NCI-H524 (cell line): ENCODE data around the gene PITX2.

Experiments
- DNase-seq, 2 experiments: peaks; one replicate each; lab custom pipeline; 2025; lab: John Stamatoyannopoulos, UW

Gene PITX2

GRCh38 chr4:110636171-110636679, 13.3 kb upstream of the PITX2 start:
- no peak for DNase-seq

GRCh38 chr4:110635163-110635865, 12.4 kb upstream of the PITX2 start:
- DNase-seq = no peak

GRCh38 chr4:110634350-110635162, 11.7 kb upstream of the PITX2 start:
- no peak for DNase-seq

- no peak for DNase-seq
Measured at GRCh38 chr4:110633358-110634341, 10.8 kb upstream of the PITX2 start.

GRCh38 chr4:110632506-110633357, 9.9 kb upstream of the PITX2 start:
- no peak for DNase-seq

GRCh38 chr4:110631584-110632505, 9.0 kb upstream of the PITX2 start:
- peak; percentile 42 to 60 for DNase-seq

- no peak for DNase-seq
Measured at GRCh38 chr4:110630688-110631402, 8.0 kb upstream of the PITX2 start.

GRCh38 chr4:110629780-110630687, 7.2 kb upstream of the PITX2 start:
- no peak for DNase-seq

- DNase-seq = no peak
Measured at GRCh38 chr4:110629214-110629754, 6.4 kb upstream of the PITX2 start.

- no peak for DNase-seq
Measured at GRCh38 chr4:110628663-110629213, 5.9 kb upstream of the PITX2 start.

- no peak for DNase-seq
Measured at GRCh38 chr4:110627977-110628662, 5.2 kb upstream of the PITX2 start.

- DNase-seq = no peak
Measured at GRCh38 chr4:110626532-110627153, 3.8 kb upstream of the PITX2 start.

GRCh38 chr4:110625576-110626257, 2.8 kb upstream of the PITX2 start:
- no peak for DNase-seq

- no peak for DNase-seq
Measured at GRCh38 chr4:110624904-110625494, 2.1 kb upstream of the PITX2 start.

- no peak for DNase-seq
Measured at GRCh38 chr4:110624398-110624780, 1.5 kb upstream of the PITX2 start.
